GM21360 (cell line): ENCODE measurements around the gene ANAPC13.

Experiments used
- ATAC-seq: cut with Tn5 transposase; IDR thresholded peaks from one replicate; pipeline ENCODE4 v1.9.1; 2021; ENCODE audit warnings: mild to moderate bottlenecking, moderate library complexity; ENCODE audit not compliant: unreplicated experiment

ANAPC13 gene, protein sequence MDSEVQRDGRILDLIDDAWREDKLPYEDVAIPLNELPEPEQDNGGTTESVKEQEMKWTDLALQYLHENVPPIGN

DNA sequence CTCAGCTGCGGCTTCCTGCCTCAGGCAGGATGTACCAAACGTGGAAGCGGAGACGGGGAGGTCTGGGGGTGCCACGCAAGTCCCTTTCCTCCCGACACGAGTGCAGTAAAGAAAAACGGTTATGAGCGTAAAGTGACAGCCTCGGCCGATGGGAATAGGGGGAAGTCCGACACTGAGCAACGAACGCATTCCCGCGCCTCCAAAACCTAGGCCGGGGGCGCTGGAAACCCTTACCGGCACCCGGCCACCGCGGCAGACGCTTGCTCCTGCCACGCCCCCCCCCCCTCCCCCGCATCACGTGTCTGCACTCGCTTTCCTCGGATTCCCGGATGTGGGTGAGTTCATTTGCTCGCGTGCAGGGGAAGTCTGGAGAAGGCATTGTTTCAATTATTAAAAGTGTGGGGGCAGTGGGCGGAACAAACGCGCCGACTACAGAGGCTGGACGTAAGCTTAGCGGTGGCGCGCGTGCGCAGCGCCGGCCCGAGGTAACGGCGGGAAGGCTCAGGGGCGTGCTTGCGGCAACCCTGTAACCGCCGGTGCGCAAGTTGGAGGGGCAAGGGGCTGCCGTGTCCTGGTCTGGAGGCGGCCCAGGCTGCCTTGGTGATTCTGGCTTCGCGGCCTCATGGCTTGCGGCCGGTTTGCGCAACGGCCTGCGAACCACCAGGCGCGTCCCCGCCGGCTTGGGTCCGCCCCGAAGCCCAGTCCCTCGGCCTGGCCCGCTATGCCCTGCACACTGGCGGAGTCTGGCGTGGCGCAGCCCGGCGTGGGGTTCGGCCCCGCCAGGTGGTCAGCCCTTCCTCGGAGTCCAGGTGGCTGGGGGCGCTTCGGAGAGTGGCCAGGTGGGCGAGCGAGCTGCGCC, at the start of gene ANAPC13, which contains the start of gene CEP63:
ANAPC13 (minus strand) TSS at position 268 of the 859 bp plus-strand sequence. CDS start 3,081 bp downstream, outside the sequence.
CEP63 (plus strand) TSS at position 340 of the 859 bp plus-strand sequence. CDS start 9,264 bp downstream, outside the sequence.
- peak; percentile 77 for ATAC-seq

DNA sequence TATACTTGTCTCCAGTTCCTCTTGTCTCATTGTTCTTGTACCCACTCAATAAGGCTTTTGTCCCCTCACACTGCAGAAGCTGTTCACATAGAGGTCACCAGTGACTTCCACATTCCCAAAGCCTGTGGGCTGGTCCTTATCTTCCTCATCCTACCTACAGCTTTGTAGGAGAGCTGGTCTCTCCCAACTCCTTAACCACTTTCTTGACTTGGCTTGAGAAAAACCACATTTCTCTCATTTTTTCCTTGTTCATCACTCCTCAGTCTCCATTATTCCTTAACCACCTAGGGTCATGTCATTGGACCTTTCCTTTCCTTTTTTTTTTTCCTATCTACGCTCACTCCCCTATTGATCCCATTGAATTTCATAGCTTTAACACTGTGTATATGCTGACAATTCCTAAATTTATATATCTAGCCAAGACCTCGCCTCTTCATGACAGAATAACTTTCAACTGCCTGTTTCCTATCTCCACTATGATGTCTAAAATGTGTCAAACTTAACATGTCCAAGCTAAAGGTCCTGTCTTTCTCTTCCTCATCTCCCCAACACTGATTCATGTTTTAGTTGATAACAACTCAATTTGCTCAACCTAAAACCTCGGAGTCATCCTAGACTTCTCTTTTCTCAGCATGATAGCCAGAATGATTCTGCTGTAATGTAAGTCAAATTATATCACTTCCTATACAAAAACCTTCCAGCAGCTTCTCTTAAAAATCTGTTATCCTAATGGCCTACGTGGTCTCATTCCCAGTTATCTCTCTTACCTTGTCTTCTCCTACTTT, 49.6 kb upstream of the ANAPC13 start:
- no peak for ATAC-seq

DNA sequence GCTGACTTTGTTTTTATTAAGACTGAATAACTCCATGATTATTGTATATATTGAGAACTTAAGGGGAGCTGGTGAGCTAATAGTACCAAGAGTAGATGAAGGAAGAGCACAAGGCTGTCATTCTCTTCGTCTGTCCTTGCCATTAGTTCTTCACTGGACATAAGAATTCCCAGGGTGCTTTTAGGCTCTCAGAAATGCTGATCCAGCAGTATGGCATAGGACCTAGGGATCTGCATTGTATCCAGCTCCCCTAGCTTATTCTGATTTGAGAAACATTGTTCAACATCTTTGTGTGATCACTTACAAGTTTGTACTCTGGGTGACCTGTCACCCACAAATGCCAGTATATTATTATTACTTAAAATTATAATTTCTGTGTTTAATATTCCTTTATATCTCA, 47.7 kb upstream of the ANAPC13 start:
- no peak for ATAC-seq

DNA sequence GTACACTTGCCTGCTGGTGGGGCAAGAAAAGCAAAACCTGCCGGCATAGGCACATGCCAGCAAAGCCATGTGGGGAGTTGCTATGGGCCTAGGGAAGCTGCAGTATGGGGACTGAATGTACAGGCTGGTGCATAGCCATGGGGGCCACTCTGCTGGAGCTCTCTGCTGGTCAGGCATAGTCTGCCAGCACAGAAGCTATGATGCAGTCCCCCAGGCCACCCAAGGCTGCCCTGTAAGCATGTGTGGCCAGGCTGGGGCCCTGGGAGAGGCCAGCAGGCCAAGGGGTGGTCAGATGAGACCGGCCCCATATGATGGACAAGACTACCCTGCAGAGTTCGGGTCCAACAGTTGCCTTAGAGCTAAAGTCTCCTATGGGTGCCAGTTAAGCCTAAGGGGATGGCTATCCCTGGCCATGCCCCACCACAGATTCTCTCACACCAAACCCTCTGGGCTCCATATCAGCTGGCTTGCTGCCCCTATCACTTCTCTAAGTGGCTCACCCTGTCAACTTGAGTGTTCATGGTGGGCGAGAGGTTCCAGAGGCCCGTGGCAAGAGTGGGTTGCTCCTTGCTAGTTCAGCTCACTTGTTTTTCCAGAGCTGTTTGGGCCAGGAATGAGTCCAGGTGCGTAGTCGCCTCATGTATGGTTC, 41.9 kb upstream of the ANAPC13 start:
- no peak for ATAC-seq

DNA sequence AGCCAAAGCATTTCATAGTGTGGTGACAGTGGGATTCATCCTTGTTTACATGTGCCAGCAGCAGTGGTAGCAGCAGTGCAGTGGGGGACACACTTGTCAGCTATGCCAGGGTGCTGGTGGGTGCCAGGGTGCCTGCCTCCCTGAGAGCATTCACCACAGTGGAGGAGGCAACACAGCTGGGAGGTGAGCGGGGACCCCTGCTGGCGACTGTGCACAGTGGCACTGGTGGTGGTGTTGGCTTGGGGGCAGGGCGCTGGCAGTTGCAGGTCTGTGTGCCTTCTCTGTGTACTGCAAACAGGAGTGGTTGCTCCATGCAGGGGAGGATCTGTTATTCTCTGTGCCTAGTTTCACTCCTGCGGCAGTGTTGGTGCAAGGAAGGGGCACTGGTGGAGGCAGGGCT, 41.3 kb upstream of the ANAPC13 start:
- no peak for ATAC-seq

DNA sequence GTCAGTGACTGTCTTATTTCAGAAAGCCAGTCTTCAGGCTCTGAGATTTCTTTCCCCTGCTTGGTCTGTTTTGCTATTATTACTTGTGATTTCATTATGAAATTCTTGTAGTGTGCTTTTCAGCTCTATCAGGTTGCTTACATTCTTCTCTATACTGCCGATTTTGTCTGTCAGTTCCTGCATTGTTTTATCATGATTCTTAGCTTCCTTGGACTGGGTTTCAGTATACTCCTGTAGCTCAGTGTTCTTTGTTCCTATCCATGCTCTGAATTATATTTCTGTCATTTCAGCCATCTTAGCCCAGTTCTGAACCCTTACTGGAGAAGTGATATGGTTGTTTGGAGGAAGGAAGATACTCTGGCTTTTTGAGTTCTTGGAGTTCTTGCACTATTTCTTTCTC, 40.5 kb upstream of the ANAPC13 start:
- ATAC-seq = no peak

DNA sequence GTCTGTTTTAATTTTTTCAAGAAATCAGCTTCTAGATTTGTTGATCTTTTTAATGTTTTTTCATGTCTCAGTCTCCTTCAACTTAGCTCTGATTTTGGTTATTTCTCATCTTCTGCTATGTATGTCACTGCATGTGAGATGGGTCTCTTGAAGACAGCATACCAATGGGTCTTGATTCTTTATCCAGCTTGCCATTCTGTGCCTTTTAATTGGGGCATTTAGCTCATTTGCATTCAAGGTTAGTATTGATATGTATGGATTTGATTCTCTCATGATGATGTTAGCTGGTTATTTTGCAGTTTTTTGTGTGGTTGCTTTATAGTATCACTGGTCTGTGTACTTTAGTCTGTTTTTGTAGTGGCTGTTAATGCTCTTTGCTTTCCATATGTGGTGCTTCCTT, 39.5 kb upstream of the ANAPC13 start:
- ATAC-seq = no peak

DNA sequence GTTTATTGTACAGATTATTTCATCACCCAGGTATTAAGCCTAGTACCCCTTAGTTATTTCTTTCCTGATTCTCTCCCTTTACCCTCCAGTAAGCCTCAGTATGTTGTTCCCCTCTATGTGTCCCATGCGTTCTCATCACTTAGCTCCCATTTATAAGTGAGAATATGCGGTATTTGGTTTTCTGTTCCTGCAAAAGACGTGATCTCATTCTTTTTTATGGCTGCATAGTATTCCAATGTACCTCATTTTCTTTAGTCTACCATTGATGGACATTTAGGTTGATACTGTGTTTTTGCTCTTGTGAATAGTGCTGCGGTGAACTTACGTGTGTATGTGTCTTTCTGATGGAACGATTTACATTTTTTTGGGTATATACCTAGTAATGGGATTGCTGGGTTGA, 36.8 kb upstream of the ANAPC13 start:
- ATAC-seq = no peak

DNA sequence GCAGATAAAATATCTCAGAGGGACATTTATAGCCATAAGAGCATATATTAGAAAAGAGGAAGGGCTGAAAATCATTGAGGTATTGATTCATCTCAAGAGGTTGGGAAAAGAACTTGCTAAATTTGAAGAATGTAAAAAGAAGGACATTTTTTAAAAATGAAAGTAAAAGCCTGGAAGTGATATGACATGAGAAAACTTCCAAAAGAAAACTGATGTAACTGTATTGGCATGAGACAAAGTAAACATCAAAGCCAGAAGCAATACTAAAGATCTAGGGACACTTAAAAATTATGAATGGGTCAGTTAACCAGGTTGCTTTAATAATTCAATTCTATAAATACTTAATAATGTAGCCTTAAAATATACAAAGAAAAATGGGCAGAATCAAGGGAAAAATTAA, 32.0 kb upstream of the ANAPC13 start:
- no peak for ATAC-seq

DNA sequence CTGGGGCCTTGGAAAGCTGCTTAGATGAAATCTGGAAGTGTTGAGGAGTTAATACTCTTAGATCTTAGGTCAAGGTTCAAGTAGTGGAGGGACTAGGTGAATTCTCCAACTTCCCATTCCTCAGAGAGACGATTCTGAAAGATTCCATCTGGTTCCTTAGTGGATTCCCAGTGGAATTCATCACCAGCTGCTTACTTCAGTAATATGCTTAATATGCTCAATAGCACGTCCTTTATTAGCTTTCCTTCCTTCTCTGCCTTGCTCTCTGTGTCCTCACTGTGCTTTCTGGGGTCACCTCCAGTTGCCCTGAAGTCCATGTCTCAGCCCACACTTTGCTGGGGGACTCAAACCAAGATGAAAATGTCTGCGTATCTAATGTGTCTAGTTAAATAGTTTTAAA, 31.1 kb upstream of the ANAPC13 start:
- no peak for ATAC-seq

DNA sequence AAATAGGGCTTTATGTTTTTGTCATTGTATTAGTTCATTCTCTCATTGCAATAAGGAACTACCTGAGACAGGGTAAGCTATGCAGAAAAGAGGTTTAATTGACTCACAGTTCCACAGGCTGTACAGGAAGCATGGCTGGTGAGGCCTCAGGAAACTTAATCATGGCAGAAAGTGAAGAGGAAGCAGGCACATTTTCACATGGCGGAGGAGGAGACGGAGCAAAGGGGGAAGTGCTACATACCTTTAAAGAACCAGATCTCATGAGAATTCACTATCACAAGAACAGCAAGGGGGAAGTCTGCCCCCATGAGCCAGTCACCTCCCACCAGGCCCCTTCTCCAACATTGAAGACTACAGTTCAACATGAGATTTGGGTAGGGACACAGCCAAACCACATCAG, 25.7 kb upstream of the ANAPC13 start:
- no peak for ATAC-seq

DNA sequence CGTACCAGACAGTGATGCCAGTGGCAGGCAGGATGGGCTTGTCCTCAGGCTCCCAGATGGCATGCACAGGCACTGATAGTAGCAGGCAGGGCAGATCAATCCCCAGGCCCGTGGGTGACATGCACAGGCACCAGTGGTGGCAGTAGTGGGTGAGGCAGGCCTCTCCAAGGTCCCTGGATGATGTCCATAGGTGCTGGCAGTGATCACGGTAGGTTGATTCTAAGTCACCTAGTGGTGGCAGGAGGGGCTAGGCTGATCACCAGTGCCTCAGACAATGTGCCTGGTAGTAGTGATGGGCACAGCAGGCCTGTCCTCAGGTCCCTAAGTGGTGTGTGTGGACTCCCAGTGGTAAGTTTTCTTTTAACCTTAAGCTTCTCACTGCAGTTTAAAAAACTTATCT, 19.7 kb upstream of the ANAPC13 start:
- ATAC-seq = no peak

DNA sequence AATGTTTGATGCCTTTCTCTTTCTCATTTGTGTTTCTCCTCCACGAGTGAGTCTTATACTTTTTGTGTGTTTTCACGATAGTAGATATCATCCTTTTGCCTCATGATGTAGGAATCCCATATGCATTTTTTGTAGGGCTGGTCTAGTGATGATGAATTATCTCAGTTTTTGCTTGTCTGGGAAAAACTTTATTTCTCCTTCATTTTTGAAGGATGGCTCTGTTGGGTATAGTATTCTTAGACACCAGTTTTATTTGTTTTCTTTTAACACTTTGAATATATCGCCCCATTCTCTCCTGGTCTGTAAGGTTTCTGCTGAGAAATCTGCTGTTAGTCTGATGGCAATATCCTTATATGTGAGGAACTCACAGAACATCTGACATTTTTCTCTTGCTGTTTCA, 18.3 kb upstream of the ANAPC13 start:
- no peak for ATAC-seq

DNA sequence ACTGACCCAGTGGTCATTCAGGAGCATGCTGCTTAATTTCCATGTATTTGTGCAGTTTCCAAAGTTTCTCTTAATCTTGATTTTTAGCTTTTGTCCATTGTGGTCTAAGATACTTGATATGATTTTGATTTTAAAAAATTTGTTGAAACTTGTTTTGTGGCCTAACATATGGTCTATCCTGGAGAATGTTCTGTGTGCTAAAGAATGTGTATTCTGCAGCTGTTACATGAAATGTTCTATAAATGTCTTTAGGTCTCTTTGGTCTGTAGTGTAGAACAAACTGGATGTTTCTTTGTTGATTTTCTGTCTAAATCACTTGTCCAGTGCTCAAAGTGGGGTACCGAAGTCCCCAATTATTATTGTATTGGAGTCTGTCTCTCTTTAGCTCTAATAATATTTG, 17.5 kb upstream of the ANAPC13 start:
- ATAC-seq = no peak

DNA sequence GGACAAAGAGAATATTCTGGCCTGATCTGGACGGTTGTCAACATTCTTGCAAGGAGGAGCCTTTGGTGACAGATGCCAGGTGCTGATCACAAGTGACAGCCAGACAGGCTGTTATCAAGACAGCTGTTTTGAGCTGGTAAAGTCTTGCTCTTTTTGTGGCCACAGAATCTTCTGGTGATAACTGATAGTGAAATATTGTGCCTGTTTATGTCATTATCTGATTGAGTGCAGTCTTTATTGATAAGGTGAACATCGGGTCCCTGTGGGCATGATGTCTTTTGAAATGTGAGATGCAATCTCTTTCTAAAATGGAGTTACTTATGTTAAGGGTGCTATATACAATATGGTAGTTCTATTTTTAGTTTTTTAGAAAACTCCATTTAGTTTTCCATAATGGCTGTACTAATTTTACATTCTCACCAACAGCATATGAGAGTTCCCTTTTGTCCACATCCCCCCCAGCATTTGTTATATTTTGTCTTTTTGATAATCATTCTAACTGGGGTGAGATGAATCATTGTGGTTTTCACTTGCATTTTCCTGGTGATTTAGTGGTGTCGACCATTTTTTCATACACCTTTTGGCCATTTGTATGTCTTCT, 10.8 kb upstream of the ANAPC13 start:
- ATAC-seq = no peak

DNA sequence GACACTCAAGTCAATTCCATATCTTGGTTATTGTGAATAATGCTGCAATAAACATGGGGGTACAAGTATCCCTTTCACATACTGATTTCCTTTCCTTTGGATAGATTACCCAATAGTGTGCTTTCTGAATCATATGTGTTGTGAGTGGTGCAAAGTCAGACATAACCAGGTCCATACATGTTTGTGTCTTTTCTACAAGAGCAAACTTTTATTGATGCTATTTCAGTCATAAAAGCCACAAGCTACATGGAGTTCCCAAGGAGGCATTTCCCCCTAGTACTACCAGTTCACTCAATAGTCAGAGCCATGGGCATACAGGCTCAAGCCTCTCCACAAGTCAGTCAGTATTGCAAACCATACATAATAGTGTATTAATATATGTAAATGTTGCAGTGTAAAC, 10.2 kb upstream of the ANAPC13 start:
- ATAC-seq = no peak

DNA sequence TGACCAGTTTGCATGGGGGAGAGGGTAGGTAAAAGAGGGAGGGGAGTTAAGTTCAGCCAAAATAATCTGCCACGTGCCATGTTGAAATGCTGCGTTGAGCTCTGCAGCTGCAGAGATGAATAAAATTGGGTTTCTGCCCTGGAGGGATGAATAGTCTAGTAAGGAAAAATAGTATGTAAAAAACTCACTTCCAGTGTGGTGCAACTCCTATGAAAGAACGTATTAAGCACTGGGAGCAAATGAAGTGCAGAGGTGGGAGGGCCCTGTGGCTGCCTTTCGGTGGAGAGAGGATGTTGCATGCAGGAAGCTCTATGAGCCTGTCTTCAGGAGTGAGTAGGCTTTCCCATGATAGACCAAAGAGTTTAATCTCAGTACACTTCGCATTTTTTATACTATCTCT, 8.7 kb upstream of the ANAPC13 start:
- ATAC-seq = no peak

DNA sequence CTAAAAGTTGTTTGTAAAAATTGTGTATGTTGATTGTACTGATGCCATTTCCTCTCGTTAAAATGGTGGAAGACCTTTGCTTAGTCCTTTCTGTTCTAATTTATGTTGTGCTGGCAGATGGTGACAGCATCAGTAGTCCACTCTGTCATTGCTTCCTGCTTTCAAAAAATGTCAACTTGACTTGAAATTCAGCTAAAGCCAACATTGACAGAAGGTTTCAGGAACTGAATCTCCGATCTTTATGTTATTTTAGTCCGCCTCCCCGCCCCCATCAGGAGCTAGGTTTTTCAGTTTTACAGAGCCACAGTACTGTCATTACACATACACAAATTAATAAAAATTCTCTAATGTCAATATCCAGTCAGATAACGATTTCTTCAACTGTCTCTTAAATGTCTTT, 1.6 kb upstream of the ANAPC13 start:
- ATAC-seq = no peak

DNA sequence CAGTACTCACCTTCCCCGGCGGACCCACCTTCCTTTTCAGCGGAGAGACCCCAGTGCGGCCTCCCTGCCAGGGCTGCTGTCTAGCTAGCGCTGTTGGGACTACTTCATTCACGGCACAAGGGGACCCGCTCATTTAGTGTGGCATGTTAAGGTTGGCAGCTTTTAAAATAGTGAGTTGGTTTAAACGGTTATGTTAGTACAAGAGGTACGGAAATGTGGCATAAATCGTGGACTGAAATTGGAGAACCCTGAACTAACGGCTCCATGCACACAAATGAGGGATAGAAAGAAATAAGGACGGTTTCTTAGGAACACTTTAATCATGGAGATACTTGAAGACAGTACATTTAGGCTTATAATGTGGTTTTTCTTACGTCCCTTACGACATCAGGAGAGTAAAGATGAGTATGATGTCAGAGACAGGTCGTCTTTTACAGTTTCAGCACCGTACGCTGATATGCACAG, 824 bp upstream of the ANAPC13 start:
- no peak for ATAC-seq

DNA sequence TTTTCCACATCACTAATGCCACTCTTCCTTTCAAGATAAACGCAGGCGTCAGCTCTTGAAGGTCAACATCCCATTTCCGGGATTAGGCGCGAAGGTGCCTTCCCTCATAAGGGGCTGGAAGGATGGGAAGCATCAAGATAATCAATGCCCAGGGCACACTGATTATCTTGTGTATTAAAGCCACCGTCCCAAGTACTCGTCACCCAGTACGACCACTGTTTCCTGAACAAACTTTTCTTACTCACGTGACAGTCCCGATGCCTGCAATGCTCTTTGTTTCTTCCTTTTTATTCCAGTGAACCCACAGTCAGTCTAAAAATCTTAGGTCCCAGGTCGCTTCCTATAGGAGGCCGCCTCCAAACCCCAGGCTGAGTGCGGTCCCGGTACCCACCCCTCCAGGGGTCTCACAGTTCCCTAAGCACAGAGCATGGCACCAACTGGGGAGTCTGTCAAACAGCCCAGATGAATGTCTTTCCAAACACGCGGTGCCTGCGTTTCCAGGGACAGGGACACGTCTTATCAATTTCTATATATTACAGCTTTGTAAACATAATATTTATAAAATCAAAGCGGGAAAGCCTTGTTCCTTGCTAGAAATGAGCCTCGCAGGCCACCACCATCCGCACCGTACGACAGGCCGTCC, 589 bp downstream of the ANAPC13 start:
- peak; percentile 14 for ATAC-seq
